ENCODE measurements around the gene GLB1L. TPM values are rescaled to one million over a fixed set of nuclear protein-coding genes. Genes with fewer than 3 reads are reported as not detected.

Gene GLB1L
- total RNA-seq, 1 donor from 2014 or later = 22.8 TPM

DNA sequence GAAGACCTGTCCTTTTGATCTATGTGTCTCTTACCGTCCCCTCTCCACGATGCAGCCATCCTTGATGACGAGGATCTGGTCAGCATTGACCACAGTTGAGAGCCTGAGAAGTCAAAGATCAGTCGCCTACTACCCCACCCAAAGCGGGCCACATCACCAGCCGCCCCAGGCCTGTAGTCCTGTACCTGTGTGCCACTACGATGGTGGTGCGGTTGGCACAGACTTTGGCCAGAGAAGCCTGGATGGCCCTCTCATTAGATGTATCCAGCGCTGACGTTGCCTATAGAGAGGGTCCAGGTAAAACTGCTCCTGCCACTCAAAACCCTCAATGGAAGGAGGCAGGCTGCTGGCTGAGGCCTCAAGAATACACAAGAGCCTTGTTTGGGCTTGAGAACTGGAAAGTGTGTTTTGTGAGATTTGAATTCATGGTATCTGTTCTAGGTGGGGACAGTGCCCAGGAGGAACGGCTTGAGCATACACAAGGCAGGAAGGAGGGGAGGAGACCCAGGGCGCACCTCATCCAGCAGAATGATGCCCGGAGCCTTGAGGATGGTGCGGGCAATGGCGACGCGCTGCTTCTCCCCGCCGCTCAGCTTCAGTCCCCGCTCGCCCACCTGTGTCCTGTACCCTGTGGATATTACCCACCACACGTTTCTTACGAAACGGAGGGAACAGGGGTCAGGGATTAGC is 34.9 kb downstream of the GLB1L start:
- Histone ChIP-seq H3K4me1 (peaks cover 22% of the 10 kb centered on the region), H3K9me3 (no peaks in the 10 kb centered on the region), H3K36me3 (peaks cover 0 to 44% of the 10 kb centered on the region in 2 donors), H3K27me3 (no peaks in the 10 kb centered on the region), H3K4me3 (no peak overlapping the region), H3K27ac (no peak overlapping the region)
- peak in 1 of 2 donors; percentile 83 for DNase-seq (ENCODE audit: extremely low spot score in 2 of 2)
- intact Hi-C loops (cut with DNase I) = no loop called here
- TF ChIP-seq, protein P1, sequence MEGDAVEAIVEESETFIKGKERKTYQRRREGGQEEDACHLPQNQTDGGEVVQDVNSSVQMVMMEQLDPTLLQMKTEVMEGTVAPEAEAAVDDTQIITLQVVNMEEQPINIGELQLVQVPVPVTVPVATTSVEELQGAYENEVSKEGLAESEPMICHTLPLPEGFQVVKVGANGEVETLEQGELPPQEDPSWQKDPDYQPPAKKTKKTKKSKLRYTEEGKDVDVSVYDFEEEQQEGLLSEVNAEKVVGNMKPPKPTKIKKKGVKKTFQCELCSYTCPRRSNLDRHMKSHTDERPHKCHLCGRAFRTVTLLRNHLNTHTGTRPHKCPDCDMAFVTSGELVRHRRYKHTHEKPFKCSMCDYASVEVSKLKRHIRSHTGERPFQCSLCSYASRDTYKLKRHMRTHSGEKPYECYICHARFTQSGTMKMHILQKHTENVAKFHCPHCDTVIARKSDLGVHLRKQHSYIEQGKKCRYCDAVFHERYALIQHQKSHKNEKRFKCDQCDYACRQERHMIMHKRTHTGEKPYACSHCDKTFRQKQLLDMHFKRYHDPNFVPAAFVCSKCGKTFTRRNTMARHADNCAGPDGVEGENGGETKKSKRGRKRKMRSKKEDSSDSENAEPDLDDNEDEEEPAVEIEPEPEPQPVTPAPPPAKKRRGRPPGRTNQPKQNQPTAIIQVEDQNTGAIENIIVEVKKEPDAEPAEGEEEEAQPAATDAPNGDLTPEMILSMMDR (IDR thresholded peaks at IDR 0.05) = no peak
- TF ChIP-seq POLR2A (IDR thresholded peaks at IDR 0.05) = no peak
- no peak for TF ChIP-seq POLR2AphosphoS5 (IDR thresholded peaks at IDR 0.05; ENCODE audit: insufficient read depth in 1 of 2, low read depth in 1 of 2)

DNA sequence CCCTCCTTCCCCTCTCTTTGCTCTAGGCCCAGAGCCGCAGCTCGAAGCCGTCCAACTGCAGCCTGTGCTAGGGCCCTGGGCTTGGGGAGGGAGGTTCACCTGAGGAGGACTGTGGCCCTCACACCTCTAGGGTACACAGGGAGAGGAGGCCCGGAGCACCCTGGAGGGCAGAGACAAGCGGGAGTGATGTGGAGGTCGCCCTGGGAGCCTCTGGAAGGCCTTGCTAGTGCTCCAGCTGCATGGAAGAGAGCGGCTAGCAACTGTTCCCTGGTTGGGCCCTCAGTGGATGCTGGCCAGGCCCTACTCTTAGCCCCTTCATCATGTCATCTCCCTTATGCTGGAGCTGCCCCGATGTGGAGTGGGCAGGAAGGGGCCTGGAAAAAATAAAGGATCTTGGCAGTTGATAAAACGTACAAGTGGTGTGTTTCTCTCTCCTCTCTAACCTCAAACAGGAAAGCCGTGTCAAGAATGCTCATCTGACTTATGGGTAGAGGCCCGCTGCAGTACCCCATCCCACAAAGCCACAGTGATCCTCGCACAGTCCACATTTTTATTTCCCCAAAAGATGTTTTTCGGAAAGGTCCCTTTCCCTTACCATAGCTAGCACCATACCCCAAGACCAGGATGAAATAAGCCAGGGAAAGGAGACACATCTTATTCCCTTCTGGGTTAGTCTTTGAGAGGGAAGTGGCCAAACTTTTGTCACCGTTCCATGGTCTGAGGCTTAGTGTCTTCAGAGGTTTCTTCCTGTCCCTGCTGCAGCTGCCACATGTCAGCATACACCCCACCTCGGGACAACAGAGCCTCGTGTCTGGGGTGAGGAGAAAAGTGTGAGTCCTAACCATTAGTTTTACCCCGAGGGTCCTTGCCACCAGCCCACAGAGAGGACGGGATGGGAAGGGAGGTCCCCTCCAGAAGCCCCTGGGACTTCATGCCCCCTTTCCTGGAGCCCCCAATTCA is 35.7 kb downstream of the GLB1L start:
- intact Hi-C loops (cut with DNase I) = no loop called here
- TF ChIP-seq POLR2AphosphoS5 (IDR thresholded peaks at IDR 0.05; ENCODE audit: insufficient read depth in 1 of 2, low read depth in 1 of 2) (no peak), POLR2A (IDR thresholded peaks at IDR 0.05) (no peak)
- DNase-seq (ENCODE audit: extremely low spot score in 2 of 2) = peak in 1 of 2 donors; percentile 82
- Histone ChIP-seq H3K36me3 (peaks cover 0 to 36% of the 10 kb centered on the region in 2 donors), H3K4me3 (no peak overlapping the region), H3K9me3 (no peaks in the 10 kb centered on the region), H3K27me3 (no peaks in the 10 kb centered on the region), H3K27ac (no peak overlapping the region), H3K4me1 (peaks cover 22% of the 10 kb centered on the region)

DNA sequence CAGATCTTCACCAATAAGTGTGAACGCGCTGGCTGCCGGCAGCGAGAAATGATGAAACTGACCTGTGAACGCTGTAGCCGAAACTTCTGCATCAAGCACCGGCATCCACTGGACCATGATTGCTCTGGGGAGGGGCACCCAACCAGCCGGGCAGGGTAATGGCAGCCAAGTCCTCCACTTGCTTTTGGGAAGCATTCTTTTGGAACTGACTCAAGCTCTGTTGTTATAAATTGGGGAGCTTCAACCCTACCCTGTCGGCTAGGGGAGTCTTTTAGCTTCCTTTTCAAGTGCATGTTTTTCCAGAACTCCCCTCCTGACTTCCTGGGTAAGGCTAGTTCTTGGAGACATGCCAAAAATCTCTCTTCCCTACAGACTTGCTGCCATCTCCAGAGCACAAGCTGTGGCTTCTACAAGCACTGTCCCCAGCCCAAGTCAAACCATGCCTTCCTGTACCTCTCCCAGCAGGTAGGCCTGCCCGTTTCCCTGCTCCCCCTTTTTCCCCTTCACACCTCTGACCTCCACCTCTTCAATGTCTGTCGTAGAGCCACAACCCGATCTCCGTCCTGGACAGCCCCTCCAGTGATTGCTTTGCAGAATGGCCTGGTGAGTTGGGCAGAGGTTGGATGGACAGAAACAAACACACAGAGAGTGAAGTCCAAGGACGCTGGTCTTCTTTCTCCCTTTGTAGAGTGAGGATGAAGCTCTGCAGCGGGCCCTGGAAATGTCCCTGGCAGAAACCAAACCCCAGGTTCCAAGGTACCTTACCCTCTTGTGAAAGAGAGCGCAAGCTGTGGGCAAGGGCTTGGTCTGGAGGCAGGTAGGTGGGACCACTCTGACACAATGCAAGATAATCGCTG is 37.1 kb downstream of the GLB1L start:
- Histone ChIP-seq H3K27ac (peak overlapping the region; percentile 97), H3K4me3 (peak overlapping the region; percentile 63 to 79), H3K36me3 (peaks cover 0 to 23% of the 10 kb centered on the region in 2 donors), H3K4me1 (peaks cover 22% of the 10 kb centered on the region), H3K9me3 (no peaks in the 10 kb centered on the region), H3K27me3 (no peaks in the 10 kb centered on the region)
- TF ChIP-seq POLR2A (IDR thresholded peaks at IDR 0.05) (no peak), POLR2AphosphoS5 (IDR thresholded peaks at IDR 0.05; ENCODE audit: insufficient read depth in 1 of 2, low read depth in 1 of 2) (no peak)
- TF ChIP-seq, protein P1 (IDR thresholded peaks at IDR 0.05) = no peak
- peak in 1 of 2 donors; percentile 89 for DNase-seq (ENCODE audit: extremely low spot score in 2 of 2)
- intact Hi-C loops (cut with DNase I) = no loop called here

DNA sequence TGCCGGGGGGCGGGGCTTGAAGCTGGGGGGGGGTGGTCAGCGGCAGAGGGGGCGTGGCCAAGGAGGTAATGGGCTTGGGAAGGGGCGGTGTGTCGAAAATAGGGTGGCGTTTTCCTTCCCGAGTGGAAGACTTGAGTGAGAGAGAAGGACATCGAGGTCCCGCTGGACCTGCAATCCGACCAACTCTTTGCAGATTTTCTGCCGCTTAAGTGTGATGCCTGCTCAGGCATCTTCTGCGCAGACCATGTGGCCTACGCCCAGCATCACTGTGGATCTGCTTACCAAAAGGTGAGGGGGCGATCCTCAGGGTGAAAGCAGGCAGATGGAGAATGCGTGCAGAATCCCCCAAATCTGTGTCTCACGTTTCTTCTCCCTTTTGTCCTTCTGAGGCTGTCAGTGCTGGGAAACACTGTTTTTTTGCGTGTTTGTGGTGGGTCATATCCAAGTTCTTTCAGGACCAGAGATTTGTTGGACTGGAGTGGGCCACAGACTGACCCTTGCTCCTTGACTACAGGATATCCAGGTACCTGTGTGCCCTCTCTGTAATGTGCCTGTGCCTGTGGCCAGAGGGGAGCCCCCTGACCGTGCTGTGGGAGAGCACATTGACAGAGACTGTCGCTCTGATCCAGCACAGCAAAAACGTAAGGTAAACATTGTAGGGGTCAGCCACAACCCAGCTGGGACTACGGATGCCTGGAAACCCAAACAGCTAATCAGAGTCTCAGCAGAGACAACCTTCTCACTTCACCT is 37.9 kb downstream of the GLB1L start:
- Histone ChIP-seq H3K4me3 (peak overlapping the region; percentile 63 to 79), H3K27ac (peak overlapping the region; percentile 97), H3K27me3 (no peaks in the 10 kb centered on the region), H3K36me3 (peaks cover 0 to 14% of the 10 kb centered on the region in 2 donors), H3K9me3 (no peaks in the 10 kb centered on the region), H3K4me1 (peaks cover 22% of the 10 kb centered on the region)
- intact Hi-C loops (cut with DNase I) = no loop called here
- TF ChIP-seq POLR2A (IDR thresholded peaks at IDR 0.05) (no peak), POLR2AphosphoS5 (IDR thresholded peaks at IDR 0.05; ENCODE audit: insufficient read depth in 1 of 2, low read depth in 1 of 2) (no peak)
- TF ChIP-seq, protein P1 (IDR thresholded peaks at IDR 0.05) = no peak
- no peak for DNase-seq (ENCODE audit: extremely low spot score in 2 of 2)

Measured in vagina (tissue), 2 donors.